Left lung (tissue), 10 donors: ENCODE results near the gene BRSK1. TPM values are rescaled to one million over a fixed set of nuclear protein-coding genes. Genes with fewer than 3 reads are reported as not detected.

ENCODE experiments used
- ATAC-seq: fragments of 200-7000 bp; cut with Tn5 transposase; one replicate; pipeline ENCODE4 v1.9.1; 2020; ENCODE audit warnings: moderate library complexity
- DNase-seq, 4 donors: peaks; one replicate each; pipeline ENCODE4 v3.0.0-alpha.2; 2013 to 2020
- H3K27ac ChIP-seq, 2 donors: fragments of 200-600 bp; sonication (generic) in 1 of 2; one replicate each; pipeline versions ENCODE4 v1.5.0 to v1.8.0; 2020 to 2021
- H3K27me3 ChIP-seq, 2 donors: fragments of 200-600 bp; sonication (generic) in 1 of 2; one replicate each; pipeline versions ENCODE4 v1.5.0 to v1.8.0; 2020 to 2021
- H3K36me3 ChIP-seq, 2 donors: fragments of 200-600 bp; sonication (generic) in 1 of 2; one replicate each; pipeline versions ENCODE4 v1.5.0 to v1.8.0; 2020 to 2021
- H3K4me1 ChIP-seq, 2 donors: fragments of 200-600 bp; one replicate each; pipeline ENCODE4 v1.8.0; 2021
- H3K4me3 ChIP-seq, 2 donors: fragments of 200-600 bp; sonication (generic) in 1 of 2; one replicate each; pipeline versions ENCODE4 v1.5.0 to v1.8.0; 2020 to 2021; ENCODE audit warnings: mild to moderate bottlenecking in 1 of 2
- H3K9me3 ChIP-seq, 2 donors: fragments of 200-600 bp; sonication (generic) in 1 of 2; one replicate each; pipeline versions ENCODE4 v1.5.0 to v1.8.0; 2020 to 2021
- CTCF ChIP-seq, 2 donors: fragments of 200-600 bp; sonication (generic) in 1 of 2; IDR thresholded peaks; one replicate each; pipeline versions ENCODE4 v1.5.0 to v1.8.0; 2021; ENCODE audit warnings: antibody characterized with exemption in 2 of 2
- intact Hi-C, 2 donors: fragments of 100-400 bp; cut with DNase I; formaldehyde crosslinking; loops; one replicate each; pipeline versions ENCODE4 v1.11.2 to v1.14.2; 2022
- polyA plus RNA-seq, 6 donors: library from polyadenylated mRNA; unstranded; fragments of 120-200 nt; gene quantifications; one replicate each; pipeline ENCODE4 v1.2.1, GENCODE V29; 2013; ENCODE audit not compliant: insufficient read length in 6 of 6
- total RNA-seq, 2 donors: library from RNA; stranded (reverse); fragmentation: NEBNext Ultra II Directional; extraction: Animal tissue kit (Norgen Biotek cat#: 25700); gene quantifications; one replicate each; pipeline ENCODE4 v1.2.1, GENCODE V29; 2021
- donor health status: DM: no; HTN: yes; CAD: no.
- donor health status: DM: no; HTN: no; CAD: no.

The BRSK1 gene
- total and polyA plus RNA-seq, 8 donors = 2.2 to 18.1 (median 13.6) TPM

GRCh38 chr19:55252760-55253663, 30.8 kb upstream of the BRSK1 start:
- intact Hi-C loops = no loop called here
- ATAC-seq (no peak), DNase-seq (peak in 1 of 4 donors; percentile 40)
- Histone ChIP-seq H3K27ac (peak overlapping the region in 1 of 2 donors; percentile 96), H3K9me3 (no peaks in the 10 kb centered on the region), H3K36me3 (peaks cover 0 to 11% of the 10 kb centered on the region in 2 donors), H3K4me1 (peaks cover 21 to 98% of the 10 kb centered on the region in 2 donors), H3K27me3 (no peaks in the 10 kb centered on the region), H3K4me3 (peak overlapping the region in 1 of 2 donors; percentile 44)
- no peak for TF ChIP-seq CTCF (IDR thresholded peaks at IDR 0.05)

GRCh38 chr19:55253842-55254624, 29.8 kb upstream of the BRSK1 start:
- peak in 1 of 4 donors; percentile 77 for DNase-seq
- peak overlapping the region; percentile 73 to 96 for H3K27ac ChIP-seq
- H3K4me3 ChIP-seq = peak overlapping the region in 1 of 2 donors; percentile 44
- intact Hi-C loops = no loop called here
- no peak for ATAC-seq
- peaks cover 0 to 11% of the 10 kb centered on the region in 2 donors for H3K36me3 ChIP-seq
- peaks cover 21 to 87% of the 10 kb centered on the region in 2 donors for H3K4me1 ChIP-seq
- H3K27me3 ChIP-seq = no peaks in the 10 kb centered on the region
- no peaks in the 10 kb centered on the region for H3K9me3 ChIP-seq
- no peak for TF ChIP-seq CTCF (IDR thresholded peaks at IDR 0.05)

- ATAC-seq (no peak), DNase-seq (no peak)
- peaks cover 0 to 11% of the 10 kb centered on the region in 2 donors for H3K36me3 ChIP-seq
- H3K27me3 ChIP-seq = no peaks in the 10 kb centered on the region
- no peaks in the 10 kb centered on the region for H3K9me3 ChIP-seq
- intact Hi-C loops = no loop called here
- peak overlapping the region; percentile 73 to 96 for H3K27ac ChIP-seq
- H3K4me3 ChIP-seq = peak overlapping the region in 1 of 2 donors; percentile 44
- H3K4me1 ChIP-seq = peaks cover 22 to 83% of the 10 kb centered on the region in 2 donors
- TF ChIP-seq CTCF (IDR thresholded peaks at IDR 0.05) = no peak
Observed at GRCh38 chr19:55254625-55254977, 29.2 kb upstream of the BRSK1 start.

GRCh38 chr19:55255618-55256423, 28.0 kb upstream of the BRSK1 start:
- TF ChIP-seq CTCF (IDR thresholded peaks at IDR 0.05) = no peak
- H3K27me3 ChIP-seq = no peaks in the 10 kb centered on the region
- no peaks in the 10 kb centered on the region for H3K9me3 ChIP-seq
- H3K27ac ChIP-seq = peak overlapping the region; percentile 73 to 96
- H3K4me1 ChIP-seq = peaks cover 26 to 78% of the 10 kb centered on the region in 2 donors
- peak overlapping the region in 1 of 2 donors; percentile 44 for H3K4me3 ChIP-seq
- H3K36me3 ChIP-seq = peaks cover 0 to 5% of the 10 kb centered on the region in 2 donors
- ATAC-seq (no peak), DNase-seq (peak in 1 of 4 donors; percentile 77)
- intact Hi-C loops = no loop called here
